ENCODE results near the gene ZNF646. TPM values are rescaled to one million over a fixed set of nuclear protein-coding genes. Genes with fewer than 3 reads are reported as not detected.

The ZNF646 gene
- polyA plus RNA-seq, 1 experiment, result 4.2 TPM

DNA sequence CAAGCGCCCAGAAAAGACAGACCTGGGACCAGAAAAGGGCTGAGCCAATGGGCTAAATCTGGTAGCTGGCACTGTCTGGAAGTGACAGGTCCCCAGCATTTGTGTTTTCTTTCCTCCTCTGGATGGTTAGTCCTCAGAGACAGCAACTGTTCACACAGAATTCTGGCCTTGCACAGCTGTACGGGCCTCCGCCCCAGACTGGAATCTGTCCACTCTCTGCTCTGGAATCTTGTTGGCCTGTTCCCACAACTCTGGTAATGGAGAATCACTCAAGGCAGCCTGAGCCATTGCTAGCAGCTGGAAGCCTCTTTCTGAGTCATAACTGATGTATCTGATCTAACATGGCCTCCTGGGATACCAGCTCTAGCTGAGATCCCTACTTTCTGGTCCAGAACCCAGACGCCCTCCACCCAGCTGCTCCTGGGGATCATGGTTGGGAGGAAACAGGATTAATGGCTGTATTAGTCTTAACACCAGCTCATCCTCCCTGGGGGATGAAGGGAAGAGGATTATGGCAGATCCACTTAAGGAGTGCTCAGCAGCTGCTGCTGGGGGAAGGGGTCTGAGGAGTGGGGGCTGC, 9.2 kb upstream of the ZNF646 start:
- CTCF ChIA-PET, result interaction anchor here (0.9 to 1.4 kb wide), 4 partner anchors 9 to 112 kb away, joined by 3 to 9 read pairs (median 4); partner anchors contain the start of genes HSD3B7 and ZNF668
- H3K27me3 ChIP-seq (ENCODE audit: control insufficient read depth, insufficient read depth, low read length), result no peaks in the 10 kb centered on the region
- TF ChIP-seq, protein P1, sequence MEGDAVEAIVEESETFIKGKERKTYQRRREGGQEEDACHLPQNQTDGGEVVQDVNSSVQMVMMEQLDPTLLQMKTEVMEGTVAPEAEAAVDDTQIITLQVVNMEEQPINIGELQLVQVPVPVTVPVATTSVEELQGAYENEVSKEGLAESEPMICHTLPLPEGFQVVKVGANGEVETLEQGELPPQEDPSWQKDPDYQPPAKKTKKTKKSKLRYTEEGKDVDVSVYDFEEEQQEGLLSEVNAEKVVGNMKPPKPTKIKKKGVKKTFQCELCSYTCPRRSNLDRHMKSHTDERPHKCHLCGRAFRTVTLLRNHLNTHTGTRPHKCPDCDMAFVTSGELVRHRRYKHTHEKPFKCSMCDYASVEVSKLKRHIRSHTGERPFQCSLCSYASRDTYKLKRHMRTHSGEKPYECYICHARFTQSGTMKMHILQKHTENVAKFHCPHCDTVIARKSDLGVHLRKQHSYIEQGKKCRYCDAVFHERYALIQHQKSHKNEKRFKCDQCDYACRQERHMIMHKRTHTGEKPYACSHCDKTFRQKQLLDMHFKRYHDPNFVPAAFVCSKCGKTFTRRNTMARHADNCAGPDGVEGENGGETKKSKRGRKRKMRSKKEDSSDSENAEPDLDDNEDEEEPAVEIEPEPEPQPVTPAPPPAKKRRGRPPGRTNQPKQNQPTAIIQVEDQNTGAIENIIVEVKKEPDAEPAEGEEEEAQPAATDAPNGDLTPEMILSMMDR (IDR thresholded peaks at IDR 0.05; ENCODE audit: insufficient read depth, low read depth, low read length), result no peak
- no peak overlapping the region for H3K4me3 ChIP-seq (ENCODE audit: low read depth, low read length)
- POLR2A ChIA-PET, result interaction anchor here (0.6 kb wide), 1 partner anchor 10 kb away, joined by 13 read pairs; no protein-coding TSS in a partner anchor
- peaks cover 14% of the 10 kb centered on the region for H3K36me3 ChIP-seq (ENCODE audit: control insufficient read depth, insufficient read depth, low read length)
- peak; percentile 90 for DNase-seq (ENCODE audit: low read depth)

DNA sequence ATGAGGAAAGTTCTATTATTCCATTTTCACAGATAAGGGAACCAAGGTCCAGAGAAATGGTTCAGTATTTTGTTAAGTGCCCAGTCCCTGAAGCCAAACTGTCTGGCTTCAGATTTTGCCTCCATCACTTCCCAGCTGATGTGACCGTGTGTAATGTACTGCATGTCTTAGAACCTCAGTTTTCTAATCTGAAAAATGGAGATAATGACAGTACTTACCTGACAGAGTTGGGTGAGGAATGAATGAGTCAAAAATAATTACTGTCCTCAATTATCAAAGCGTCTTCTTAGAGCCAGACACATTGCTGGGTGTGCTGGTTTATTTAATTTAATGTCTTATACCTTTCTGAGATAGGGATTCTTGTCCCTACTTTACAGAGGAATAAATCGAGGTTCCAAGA, 6.9 kb upstream of the ZNF646 start:
- DNase-seq (ENCODE audit: low read depth), result no peak
- Histone ChIP-seq H3K4me3 (ENCODE audit: low read depth, low read length) (no peak overlapping the region), H3K36me3 (ENCODE audit: control insufficient read depth, insufficient read depth, low read length) (no peaks in the 10 kb centered on the region), H3K27me3 (ENCODE audit: control insufficient read depth, insufficient read depth, low read length) (no peaks in the 10 kb centered on the region)
- TF ChIP-seq, protein P1 (IDR thresholded peaks at IDR 0.05; ENCODE audit: insufficient read depth, low read depth, low read length), result no peak
- ChIA-PET POLR2A (no interaction called here), CTCF (no interaction called here)

DNA sequence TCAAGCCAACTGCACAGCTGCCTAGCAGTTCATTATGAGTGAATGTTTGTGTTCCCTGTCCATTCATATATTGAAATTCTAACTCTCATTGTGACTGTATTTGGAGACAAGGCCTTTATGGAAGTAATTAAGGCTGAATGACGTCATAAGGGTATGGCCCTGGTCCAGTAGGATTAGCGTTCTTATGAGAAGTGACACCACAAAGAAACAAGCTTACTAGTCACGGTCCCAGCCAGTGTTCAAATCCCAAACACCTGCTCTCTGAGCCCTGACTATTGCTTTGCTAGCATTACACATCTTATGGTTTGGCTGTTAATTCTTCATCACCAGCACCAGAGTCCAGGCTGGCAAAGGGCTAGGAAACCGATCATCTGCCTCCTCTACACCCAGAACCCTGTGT, 2.4 kb upstream of the ZNF646 start:
- Histone ChIP-seq H3K27me3 (ENCODE audit: control insufficient read depth, insufficient read depth, low read length) (no peaks in the 10 kb centered on the region), H3K36me3 (ENCODE audit: control insufficient read depth, insufficient read depth, low read length) (peaks cover 2% of the 10 kb centered on the region), H3K4me3 (ENCODE audit: low read depth, low read length) (peak overlapping the region; percentile 81)
- ChIA-PET CTCF (interaction anchor here (1.0 kb wide), 1 partner anchor 86 kb away, joined by 7 read pairs; no protein-coding TSS in a partner anchor), POLR2A (no interaction called here)
- peak; percentile 82 for DNase-seq (ENCODE audit: low read depth)
- TF ChIP-seq, protein P1 (IDR thresholded peaks at IDR 0.05; ENCODE audit: insufficient read depth, low read depth, low read length), result no peak

DNA sequence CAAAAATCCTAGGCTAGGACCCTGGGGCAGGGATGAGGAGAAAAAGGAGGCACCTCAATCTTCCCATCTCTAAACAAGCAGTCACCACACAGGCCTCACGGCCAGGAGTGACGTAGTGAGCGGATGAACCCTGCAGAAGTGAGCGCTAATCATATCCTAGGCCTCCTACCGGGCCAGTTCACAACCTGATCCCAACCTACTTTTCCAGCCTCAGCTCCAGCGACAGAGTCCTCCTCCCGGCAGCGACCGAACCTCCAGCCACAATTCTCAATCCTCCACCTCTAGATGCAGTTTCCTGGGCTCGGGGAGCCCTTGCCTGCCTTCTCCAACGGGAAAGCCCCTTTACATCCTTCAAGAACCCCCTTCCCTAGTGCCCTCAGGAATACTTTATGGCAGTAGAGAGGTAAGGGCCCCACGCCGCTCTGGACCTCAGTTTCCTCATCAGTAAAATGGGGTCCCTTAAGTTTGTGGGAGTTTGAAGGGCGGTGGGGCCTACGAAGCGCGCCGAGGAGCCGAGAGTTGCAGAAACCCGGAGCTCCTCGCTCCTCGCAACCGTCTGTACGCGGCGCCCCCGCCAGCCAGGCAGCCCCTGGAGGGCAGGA, 1.6 kb upstream of the ZNF646 start:
- TF ChIP-seq, protein P1 (IDR thresholded peaks at IDR 0.05; ENCODE audit: insufficient read depth, low read depth, low read length), result no peak
- CTCF ChIA-PET, result interaction anchor here (0.7 to 1.8 kb wide), 2 partner anchors 70 to 72 kb away, joined by 3 to 7 read pairs; no protein-coding TSS in a partner anchor
- Histone ChIP-seq H3K36me3 (ENCODE audit: control insufficient read depth, insufficient read depth, low read length) (peaks cover 9% of the 10 kb centered on the region), H3K4me3 (ENCODE audit: low read depth, low read length) (peak overlapping the region; percentile 81), H3K27me3 (ENCODE audit: control insufficient read depth, insufficient read depth, low read length) (no peaks in the 10 kb centered on the region)
- POLR2A ChIA-PET, result no interaction called here
- no peak for DNase-seq (ENCODE audit: low read depth)

DNA sequence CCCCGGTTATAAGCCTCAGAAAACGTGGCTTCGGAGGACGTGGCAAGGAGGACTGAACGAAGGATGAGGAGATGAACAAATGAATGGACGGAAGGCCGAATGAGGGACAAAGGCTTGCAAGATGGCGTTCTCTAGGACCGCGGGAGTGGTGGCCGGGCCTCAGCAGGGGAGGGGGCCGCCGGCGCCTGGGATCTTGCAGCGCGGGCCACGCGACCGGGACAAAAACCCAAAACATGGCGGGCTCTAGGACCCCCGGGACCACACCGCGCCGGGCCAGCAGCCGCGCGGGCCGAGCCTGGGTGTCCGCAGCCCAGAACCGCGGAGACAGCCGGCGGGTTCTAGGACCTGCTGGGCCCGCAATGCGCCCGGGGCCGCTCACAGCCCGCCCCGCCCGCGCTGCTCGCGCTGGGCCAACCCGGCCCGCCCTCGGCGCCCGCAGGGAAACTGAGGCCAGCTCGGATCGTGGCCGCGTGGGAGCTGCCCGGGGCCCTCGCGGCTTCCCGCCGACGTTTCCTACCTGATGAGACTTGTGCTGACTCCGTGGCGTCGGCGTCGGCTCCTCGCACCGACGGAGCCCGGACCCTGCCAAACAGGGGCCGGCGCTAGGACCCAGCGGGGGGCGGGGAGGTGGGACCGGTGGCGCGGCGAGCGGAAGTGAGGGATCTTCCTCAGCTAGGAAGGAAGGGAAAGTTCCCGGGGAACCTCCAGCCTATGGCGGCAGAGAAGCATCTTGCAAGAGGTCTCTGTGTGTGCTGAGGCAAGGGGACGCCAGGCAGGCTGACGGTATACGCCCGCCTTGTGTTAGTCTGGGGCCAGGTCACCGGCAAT, 866 bp upstream of the ZNF646 start:
- Histone ChIP-seq H3K4me3 (ENCODE audit: low read depth, low read length) (peak overlapping the region; percentile 81), H3K36me3 (ENCODE audit: control insufficient read depth, insufficient read depth, low read length) (peaks cover 15% of the 10 kb centered on the region), H3K27me3 (ENCODE audit: control insufficient read depth, insufficient read depth, low read length) (no peaks in the 10 kb centered on the region)
- ChIA-PET POLR2A (interaction anchor here (1.1 kb wide), 1 partner anchor 75 kb away, joined by 11 read pairs; no protein-coding TSS in a partner anchor), CTCF (interaction anchor here (0.5 to 1.8 kb wide), 11 partner anchors 9 to 138 kb away, joined by 3 to 11 read pairs (median 3); partner anchors contain the start of genes BCKDK, HSD3B7 and SETD1A)
- TF ChIP-seq, protein P1 (IDR thresholded peaks at IDR 0.05; ENCODE audit: insufficient read depth, low read depth, low read length), result no peak
- no peak for DNase-seq (ENCODE audit: low read depth)

All from BJ (cell line).